HG02938 (cell line): Measurements from ENCODE around the gene PITPNC1.
"Not testable (repeated sequence)": the region's sequence is repeated elsewhere in the genome, so short reads cannot be mapped to it uniquely, and the experiment has no call there.

ENCODE experiments used
- ATAC-seq: cut with Tn5 transposase; IDR thresholded peaks from one replicate; pipeline ENCODE4 v1.9.1; 2021; ENCODE audit warnings: mild to moderate bottlenecking, moderate library complexity; ENCODE audit not compliant: unreplicated experiment

The PITPNC1 gene

GRCh38 chr17:67366193-67367157, 10.6 kb upstream of the PITPNC1 start, which contains the start of gene PSMD12:
Gene PSMD12 (minus strand): TSS chr17:67366577. CDS start chr17:67366519, 58 bp downstream.
- peak; percentile 87 for ATAC-seq

DNA sequence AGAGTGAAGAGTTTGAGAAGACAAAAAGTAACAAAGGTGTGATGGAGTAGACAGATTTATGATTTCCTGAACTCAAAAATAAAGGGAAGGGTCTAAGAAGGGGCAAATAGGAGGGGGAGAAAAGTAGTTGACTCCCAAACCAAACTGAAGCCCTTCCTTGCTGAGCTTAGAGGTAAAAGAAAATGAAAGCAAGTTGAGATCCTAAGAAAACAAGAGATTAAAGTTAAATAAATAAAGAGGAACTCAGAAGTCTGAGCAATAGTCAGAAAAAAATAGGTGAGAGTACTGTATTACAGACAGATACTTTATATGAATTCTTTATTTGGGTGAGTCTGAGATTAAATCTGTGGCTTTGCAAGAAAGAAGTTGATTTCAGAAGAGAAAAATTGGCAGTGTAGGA, 7.4 kb upstream of the PITPNC1 start:
- ATAC-seq, result no peak

DNA sequence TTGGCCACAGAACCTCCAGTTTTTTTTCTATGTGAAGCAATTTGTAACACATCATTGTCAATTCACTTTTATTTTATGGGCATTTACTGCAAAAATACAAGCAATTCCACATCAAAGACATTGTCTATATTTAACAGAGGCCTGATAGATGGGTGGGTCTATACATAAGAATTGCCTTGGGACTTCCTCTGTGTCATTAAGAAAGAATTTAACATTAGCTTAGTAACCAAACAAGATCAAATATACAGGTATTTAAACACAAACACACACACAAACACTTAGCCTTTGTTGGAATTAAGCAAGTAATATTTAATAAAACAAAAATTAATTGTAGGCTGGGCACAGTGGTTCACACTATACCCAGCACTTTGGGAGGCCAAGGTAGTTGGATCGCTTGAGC, 4.3 kb upstream of the PITPNC1 start:
- no peak for ATAC-seq

GRCh38 chr17:67374329-67375053, 2.6 kb upstream of the PITPNC1 start:
- no peak for ATAC-seq

GRCh38 chr17:67375054-67375427, 2.0 kb upstream of the PITPNC1 start:
- ATAC-seq, result no peak

DNA sequence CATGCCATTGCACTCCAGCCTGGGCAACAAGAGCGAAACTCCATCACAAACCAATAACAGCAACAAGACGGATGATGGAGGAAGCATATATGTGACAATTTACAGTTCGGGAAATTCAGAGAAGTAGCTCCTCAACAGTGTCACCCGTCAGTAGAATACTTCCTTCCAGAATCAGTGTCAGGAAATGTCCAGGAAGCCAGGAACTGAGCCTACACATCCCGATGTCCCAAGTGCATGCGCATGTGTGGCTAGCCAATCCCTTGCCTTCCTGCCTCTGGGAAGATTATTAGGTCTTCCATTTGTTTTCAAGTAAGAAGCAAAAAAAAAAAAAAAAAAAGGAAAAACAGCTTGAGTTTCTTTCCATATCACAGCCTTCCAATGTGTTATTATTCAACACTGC, 1.4 kb upstream of the PITPNC1 start:
- ATAC-seq, result no peak

- no peak for ATAC-seq
Observed at GRCh38 chr17:67376415-67376736, 705 bp upstream of the PITPNC1 start.

DNA sequence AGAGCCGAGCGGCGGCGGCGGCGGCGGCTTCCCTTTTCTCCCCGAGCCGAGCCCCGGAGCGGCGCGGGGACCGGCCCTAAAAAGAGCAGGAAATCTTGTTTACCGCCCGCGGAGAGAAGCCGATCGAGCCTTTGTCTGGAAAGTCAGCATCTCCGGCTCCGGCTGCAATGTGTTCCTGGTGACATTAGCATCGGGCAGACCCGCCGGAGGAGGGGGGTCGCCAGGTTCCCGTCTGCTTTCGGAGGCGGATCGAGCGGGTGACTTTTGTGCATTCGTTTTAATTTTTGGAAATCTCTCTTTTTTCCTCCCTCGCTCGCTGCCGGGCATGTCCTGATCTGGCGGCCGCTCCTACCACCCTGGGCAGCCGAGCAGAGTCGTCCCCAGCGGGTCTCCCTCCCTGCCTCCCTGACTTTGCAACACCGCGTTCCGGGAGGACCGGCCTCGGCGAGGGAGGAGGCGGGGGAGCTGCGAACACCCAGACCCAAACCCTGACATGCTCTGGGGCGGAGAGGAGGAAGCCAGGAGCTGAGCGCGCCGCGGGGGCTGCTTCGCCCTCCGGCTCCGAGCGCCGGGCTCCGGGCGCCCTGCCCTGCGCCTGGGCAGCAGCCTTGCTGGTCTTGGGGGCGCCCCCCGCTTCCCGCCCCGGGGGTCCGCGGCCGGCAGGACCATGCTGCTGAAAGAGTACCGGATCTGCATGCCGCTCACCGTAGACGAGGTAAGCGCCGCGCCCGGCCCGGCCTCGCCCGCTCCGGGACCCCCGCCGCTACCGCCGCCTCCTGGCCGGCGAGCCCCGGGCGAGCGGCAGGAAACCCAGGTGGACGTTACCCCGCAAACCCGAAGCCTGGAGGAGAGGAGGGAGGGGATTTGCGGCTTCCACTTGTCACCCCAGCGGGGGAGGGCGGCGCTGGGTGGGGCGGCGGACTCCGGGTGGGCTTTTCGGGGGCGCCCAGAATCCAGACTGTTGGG, 690 bp downstream of the PITPNC1 start:
- ATAC-seq, result peak; percentile 17

DNA sequence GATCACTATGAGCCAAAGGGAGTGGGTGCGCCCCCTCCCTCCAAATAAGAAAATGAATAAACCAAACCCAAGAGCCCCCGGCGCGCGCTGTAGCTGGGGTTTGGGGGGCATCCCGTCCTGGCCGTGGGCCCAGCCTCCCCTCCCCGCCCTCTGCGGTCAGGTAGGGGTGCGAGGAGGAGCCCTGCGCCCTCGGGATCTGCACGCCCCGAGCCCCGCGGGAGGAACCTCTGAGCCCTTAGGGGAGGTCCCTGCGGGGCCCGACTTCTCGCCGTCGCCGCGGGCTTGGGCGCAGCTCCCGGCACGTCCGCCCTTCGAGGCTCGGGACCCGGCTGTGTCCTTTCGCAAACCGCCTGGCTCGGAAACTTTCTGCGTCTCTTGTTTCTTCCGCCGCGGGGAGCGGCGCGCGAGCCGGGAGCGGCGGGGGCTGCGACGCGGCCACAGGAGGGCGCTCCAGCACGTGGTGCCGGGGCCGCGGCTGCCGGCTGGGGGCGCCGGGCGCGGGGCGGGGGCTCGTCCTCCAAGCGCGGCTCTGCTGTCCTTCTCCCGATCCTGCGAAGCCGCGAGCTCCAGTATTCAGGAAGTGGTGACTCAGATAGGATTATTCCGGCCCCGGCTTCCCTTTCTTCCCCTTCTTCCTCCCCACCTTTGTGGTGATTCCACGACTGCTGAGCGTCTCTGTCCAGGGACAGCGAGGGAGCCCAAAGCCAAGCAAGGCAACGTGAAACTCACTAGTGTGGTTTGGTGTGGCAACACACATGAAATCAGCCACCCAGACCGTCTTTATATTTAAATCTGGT, 1.6 kb downstream of the PITPNC1 start:
- peak; percentile 30 for ATAC-seq

DNA sequence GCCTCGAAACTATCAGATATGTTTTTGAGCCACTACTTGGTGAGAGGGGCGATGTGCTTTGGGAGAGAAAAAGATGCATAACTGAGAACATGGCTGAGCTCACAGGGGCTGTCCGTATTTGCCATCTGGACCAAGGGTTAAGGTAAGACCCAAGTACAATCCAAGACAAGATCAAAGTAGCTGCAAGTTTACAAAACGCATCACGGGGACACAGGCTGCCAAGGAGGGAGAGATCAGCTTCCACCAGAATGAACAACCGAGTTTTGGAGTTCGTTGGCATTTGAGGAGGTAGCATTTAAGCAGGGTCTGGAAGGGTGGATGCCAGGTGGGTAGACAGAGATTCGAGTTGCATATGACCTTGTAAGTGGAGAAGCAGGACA, 2.2 kb downstream of the PITPNC1 start:
- ATAC-seq, result no peak

DNA sequence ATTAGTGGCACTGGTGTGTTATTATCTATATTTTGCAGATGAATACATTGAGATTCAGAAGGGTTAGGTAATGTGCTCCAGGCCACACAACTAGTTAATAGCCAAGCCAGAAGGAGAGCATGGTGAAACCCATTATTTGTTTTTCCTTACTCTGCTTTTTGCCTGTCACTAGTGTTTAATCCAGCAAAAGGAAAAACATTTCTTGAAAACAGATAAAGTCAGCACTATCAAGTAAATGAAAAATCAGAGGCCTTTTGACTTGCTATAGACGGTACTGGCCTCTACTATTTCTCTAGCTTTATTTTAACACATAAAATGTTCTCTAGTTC, 4.8 kb downstream of the PITPNC1 start:
- ATAC-seq, result no peak

DNA sequence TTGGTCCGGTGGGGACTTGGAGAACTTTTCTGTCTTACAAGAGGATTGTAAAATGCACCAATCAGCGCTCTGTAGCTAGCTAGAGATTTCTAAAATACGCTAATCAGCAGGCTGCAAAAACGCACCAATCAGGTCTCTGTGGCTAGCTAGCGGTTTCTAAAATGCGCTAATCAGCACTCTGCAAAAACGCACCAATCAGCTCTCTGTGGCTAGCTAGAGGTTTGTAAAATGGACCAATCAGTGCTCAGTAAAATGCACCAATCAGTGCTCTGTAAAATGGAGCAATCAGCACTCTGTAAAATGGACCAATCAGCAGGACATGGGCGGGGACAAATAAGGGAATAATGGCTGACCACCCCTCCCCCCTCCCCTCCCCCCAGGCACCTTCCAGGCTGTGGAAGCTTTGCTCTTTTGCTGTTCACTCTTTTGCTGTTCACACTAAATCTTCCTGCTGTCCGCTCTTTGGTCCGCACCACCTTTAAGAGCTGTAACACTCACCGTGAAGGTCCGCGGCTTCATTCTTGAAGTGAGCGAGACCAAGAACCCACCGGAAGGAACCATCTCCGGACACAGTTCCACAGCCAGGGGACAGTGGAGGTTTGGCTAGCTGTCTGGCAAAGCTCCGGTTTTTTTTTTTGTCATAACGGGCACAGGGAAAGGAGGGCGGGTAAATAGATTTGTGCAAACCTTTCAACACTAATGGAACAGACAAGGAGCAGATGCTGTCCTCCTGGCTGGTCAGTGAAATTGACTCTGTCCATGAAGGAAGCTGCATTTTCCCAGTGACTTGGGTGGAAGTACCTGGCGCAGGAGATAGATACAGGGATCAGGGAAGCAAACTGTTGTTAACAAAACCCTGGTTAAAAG, 8.3 kb downstream of the PITPNC1 start:
- no peak for ATAC-seq

- ATAC-seq, result no peak
Observed at GRCh38 chr17:67386965-67387551, 10.0 kb downstream of the PITPNC1 start.

DNA sequence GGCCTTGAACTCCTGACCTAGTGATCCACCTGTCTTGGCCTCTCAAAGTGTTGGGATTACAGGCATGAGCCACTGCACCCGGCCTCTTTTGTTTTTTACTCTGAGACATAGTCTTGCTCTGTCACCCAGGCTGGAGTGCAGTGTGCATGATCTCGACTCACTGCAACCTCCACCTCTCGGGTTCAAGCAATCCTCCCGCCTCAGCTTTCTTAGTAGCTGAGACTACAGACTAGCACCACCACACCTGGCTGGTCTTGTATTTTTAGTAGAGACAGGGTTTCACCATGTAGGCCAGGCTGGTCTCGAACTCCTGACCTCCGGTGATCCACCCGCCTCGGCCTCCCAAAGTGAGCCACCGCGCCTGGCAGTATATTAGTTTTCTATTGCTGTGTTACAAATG, 11.5 kb downstream of the PITPNC1 start:
- not testable (repeated sequence) for ATAC-seq

- no peak for ATAC-seq
Observed at GRCh38 chr17:67388986-67389385, 11.9 kb downstream of the PITPNC1 start.

GRCh38 chr17:67390006-67390645, 13.0 kb downstream of the PITPNC1 start:
- no peak for ATAC-seq

- ATAC-seq, result peak; percentile 93
Observed at GRCh38 chr17:67390646-67391361, 13.7 kb downstream of the PITPNC1 start.

DNA sequence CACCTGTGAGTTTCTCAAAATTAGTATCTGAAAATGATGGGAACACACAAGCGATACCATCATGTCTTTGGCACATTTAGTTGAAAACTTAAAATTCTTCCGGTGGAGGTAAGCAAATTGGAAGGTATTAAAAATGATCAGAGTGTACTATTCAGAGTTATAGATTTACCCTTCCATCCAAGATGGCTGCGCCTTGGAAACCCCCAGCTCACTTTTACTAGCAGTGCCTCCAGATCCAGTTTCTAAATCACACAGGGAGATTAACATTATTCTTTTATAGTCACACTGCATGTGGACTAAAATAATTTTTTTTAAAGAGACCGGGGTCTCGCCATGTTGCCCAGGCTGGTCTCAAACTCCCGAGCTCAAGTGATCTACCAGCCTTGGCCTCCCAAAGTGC, 15.0 kb downstream of the PITPNC1 start:
- no peak for ATAC-seq
